Measurements from ENCODE around the gene LSM6.

The LSM6 gene

DNA sequence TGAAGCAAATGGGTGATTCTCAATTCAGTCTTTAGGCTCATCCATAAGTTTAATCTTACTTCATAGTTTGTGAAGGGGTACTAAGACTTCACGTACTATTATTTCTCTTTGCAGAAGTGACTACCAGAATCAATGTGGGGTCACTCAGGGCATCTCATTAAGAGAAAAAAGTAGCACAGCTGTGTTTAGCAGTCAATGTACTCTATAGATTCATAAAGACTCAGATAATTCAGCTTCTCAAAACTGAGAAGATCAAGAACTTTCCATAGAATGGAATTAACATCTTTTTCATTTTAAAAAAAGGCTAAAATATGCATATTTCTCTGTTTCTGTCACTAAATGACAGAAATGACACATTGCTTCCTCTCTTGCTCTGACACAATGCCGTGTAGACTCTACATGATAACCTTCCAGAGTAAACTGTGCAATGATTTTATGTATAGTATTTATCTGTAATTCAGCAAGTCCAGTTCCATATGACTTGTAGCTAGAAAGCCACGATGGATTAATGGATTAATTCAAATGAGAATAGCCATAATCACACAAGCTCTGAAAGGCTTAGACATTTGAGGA is 20.3 kb upstream of the LSM6 start:
- TF ChIP-seq EP300 (IDR thresholded peaks at IDR 0.05; ENCODE audit: borderline replicate concordance) (no peak), RAD21 (IDR thresholded peaks at IDR 0.05; ENCODE audit: low read depth) (no peak), TCF12 (IDR thresholded peaks at IDR 0.05; ENCODE audit: low read depth) (no peak)

DNA sequence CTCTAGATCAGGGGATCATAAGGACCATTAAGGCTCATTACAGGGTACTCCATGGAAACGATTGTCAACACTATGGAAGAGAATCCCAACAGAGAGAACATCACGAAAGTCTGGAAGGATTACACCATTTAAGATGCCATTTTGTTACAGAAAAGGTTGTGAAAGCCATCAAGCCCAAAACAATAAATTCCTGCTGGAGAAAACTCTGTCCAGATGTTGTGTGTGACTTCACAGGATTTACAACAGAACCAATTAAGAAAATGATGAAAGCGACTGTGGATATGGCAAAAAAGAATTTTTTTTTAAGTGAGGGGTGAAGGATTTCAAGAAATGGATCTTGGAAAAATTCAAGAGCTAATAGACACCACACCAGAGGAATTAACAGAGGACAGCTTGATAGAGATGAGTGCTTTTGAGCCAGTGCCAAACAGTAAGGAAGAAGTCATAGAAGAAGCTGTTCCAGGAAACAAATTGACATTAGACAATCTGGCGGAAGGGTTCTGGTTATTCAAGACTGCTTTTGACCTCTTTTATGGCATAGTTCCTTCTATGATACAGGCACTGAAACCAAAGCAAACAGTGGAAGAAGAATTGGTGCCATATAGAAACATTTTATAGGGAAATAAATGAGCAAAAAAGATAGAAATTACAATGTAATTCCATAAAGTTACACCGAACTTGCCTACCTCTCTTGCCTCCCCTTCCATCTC is 17.3 kb upstream of the LSM6 start:
- TF ChIP-seq, protein P1, sequence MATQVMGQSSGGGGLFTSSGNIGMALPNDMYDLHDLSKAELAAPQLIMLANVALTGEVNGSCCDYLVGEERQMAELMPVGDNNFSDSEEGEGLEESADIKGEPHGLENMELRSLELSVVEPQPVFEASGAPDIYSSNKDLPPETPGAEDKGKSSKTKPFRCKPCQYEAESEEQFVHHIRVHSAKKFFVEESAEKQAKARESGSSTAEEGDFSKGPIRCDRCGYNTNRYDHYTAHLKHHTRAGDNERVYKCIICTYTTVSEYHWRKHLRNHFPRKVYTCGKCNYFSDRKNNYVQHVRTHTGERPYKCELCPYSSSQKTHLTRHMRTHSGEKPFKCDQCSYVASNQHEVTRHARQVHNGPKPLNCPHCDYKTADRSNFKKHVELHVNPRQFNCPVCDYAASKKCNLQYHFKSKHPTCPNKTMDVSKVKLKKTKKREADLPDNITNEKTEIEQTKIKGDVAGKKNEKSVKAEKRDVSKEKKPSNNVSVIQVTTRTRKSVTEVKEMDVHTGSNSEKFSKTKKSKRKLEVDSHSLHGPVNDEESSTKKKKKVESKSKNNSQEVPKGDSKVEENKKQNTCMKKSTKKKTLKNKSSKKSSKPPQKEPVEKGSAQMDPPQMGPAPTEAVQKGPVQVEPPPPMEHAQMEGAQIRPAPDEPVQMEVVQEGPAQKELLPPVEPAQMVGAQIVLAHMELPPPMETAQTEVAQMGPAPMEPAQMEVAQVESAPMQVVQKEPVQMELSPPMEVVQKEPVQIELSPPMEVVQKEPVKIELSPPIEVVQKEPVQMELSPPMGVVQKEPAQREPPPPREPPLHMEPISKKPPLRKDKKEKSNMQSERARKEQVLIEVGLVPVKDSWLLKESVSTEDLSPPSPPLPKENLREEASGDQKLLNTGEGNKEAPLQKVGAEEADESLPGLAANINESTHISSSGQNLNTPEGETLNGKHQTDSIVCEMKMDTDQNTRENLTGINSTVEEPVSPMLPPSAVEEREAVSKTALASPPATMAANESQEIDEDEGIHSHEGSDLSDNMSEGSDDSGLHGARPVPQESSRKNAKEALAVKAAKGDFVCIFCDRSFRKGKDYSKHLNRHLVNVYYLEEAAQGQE (IDR thresholded peaks at IDR 0.05; ENCODE audit: low read depth) = no peak
- TF ChIP-seq, protein P2, sequence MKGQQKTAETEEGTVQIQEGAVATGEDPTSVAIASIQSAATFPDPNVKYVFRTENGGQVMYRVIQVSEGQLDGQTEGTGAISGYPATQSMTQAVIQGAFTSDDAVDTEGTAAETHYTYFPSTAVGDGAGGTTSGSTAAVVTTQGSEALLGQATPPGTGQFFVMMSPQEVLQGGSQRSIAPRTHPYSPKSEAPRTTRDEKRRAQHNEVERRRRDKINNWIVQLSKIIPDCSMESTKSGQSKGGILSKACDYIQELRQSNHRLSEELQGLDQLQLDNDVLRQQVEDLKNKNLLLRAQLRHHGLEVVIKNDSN (IDR thresholded peaks at IDR 0.05) = no peak
- TF ChIP-seq TEAD4 (IDR thresholded peaks at IDR 0.05) (no peak), CREB1 (IDR thresholded peaks at IDR 0.05; ENCODE audit: low read depth) (no peak), TAF1 (IDR thresholded peaks at IDR 0.05; ENCODE audit: low read depth) (no peak), CEBPB (IDR thresholded peaks at IDR 0.05) (no peak), YY1 (IDR thresholded peaks at IDR 0.05; ENCODE audit: low read depth) (no peak)

DNA sequence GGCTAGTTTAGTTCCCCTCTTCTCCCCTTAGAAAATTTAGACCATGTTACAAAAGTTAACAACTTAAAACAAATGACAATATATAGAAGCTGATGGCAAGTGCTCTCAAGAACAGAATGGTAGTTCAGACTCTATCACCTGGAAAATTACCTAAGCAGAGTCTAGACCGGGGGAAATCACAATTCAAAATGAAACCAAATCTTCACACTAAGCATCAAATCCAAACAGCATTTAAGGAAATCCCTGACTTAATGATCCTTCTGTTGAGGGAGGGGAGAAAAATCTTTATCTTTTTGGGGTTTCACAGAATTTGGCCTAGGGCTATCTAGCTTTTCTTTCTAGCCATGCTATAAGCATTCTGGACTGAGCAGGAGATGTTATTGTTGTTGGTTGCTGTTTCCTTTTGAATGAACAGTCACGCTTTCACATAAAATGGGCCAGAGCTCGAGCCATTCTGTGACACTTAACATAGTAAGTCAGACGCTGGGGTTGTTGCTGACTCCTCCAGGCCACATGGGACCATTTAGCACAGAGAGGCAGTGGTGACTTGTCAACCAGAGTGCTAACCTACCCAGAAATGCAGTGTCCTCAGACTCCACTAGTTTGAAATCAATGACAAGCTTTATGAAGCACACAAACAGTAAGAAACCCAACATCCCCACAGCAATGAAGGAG is 16.0 kb upstream of the LSM6 start:
- TF ChIP-seq CREB1 (IDR thresholded peaks at IDR 0.05; ENCODE audit: low read depth) (no peak), YY1 (IDR thresholded peaks at IDR 0.05; ENCODE audit: low read depth) (no peak), ZBTB7A (IDR thresholded peaks at IDR 0.05; ENCODE audit: low read depth) (no peak), NFIC (IDR thresholded peaks at IDR 0.05) (no peak), EGR1 (IDR thresholded peaks at IDR 0.05) (no peak), CEBPB (IDR thresholded peaks at IDR 0.05) (no peak), EP300 (IDR thresholded peaks at IDR 0.05; ENCODE audit: borderline replicate concordance) (no peak), TEAD4 (IDR thresholded peaks at IDR 0.05) (no peak), FOXM1 (IDR thresholded peaks at IDR 0.05; ENCODE audit: borderline replicate concordance, low read depth) (no peak), TAF1 (IDR thresholded peaks at IDR 0.05; ENCODE audit: low read depth) (no peak), TCF12 (IDR thresholded peaks at IDR 0.05; ENCODE audit: low read depth) (no peak), RAD21 (IDR thresholded peaks at IDR 0.05; ENCODE audit: low read depth) (no peak)
- TF ChIP-seq, protein P3, sequence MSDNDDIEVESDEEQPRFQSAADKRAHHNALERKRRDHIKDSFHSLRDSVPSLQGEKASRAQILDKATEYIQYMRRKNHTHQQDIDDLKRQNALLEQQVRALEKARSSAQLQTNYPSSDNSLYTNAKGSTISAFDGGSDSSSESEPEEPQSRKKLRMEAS (IDR thresholded peaks at IDR 0.05) = no peak
- TF ChIP-seq, protein P2 (IDR thresholded peaks at IDR 0.05) = no peak
- TF ChIP-seq, protein P1 (IDR thresholded peaks at IDR 0.05; ENCODE audit: low read depth) = no peak

DNA sequence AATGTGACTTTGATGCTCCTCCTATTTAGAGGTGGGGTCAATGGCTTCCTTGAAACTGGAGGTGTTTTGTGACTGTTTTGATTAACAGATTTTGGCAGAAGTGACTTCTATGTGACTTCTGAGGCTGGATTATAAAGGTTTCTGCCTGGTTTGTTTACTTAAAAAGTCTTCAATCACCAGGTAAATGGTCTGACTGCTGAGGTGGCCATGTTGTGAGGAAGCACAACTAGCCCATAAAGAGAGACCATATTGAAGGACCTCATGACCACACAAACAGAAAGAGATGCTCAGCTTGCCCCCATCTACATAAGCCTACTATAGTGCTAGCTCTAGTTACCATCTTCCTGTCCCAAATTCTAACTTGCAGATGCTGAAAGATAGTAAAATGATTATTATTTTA is 14.3 kb upstream of the LSM6 start:
- no peak for TF ChIP-seq EGR1 (IDR thresholded peaks at IDR 0.05)
- no peak for TF ChIP-seq TCF12 (IDR thresholded peaks at IDR 0.05; ENCODE audit: low read depth)

DNA sequence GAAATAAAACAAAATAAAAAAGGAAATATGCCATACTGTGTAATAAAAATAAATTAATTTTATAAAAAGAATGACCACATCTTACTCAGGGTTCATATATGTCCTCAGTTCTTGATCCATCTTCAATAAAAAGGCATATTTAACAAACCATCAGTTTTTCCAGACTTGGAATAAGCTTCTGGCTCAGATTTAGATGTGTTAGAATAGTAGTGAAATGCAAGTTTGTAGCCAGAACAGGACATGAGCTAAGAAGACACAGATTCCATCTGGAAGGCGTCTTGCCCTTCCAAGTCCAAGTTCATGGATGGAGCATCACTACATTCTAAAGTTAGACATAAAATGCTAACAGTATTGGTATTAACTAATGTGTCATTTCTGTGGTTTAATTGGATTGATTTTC is 10.3 kb upstream of the LSM6 start:
- TF ChIP-seq ZBTB7A (IDR thresholded peaks at IDR 0.05; ENCODE audit: low read depth) (no peak), TAF1 (IDR thresholded peaks at IDR 0.05; ENCODE audit: low read depth) (no peak), EGR1 (IDR thresholded peaks at IDR 0.05) (no peak), TEAD4 (IDR thresholded peaks at IDR 0.05) (no peak), RAD21 (IDR thresholded peaks at IDR 0.05; ENCODE audit: low read depth) (no peak), YY1 (IDR thresholded peaks at IDR 0.05; ENCODE audit: low read depth) (no peak), TCF12 (IDR thresholded peaks at IDR 0.05; ENCODE audit: low read depth) (no peak), FOXM1 (IDR thresholded peaks at IDR 0.05; ENCODE audit: borderline replicate concordance, low read depth) (no peak), EP300 (IDR thresholded peaks at IDR 0.05; ENCODE audit: borderline replicate concordance) (no peak), NFIC (IDR thresholded peaks at IDR 0.05) (no peak), CREB1 (IDR thresholded peaks at IDR 0.05; ENCODE audit: low read depth) (no peak), CEBPB (IDR thresholded peaks at IDR 0.05) (no peak)
- TF ChIP-seq, protein P2 (IDR thresholded peaks at IDR 0.05) = no peak
- TF ChIP-seq, protein P3 (IDR thresholded peaks at IDR 0.05) = no peak
